HEK293 (cell line): Measurements from ENCODE around the gene TPSAB1.
A peak's percentile ranks its signal among the peaks of the same experiment; 100 is the strongest.
"Not testable (repeated sequence)": the region's sequence is repeated elsewhere in the genome, so short reads cannot be mapped to it uniquely, and the experiment has no call there.

Source experiments
- CTCF ChIA-PET: fragments of 350-600 bp; formaldehyde crosslinking; extraction: SDS; loops from one replicate; lab custom pipeline; 2021; ENCODE audit warnings: antibody characterized with exemption; lab: Yijun Ruan, JAX
- POLR2A ChIA-PET: fragments of 300-600 bp; formaldehyde crosslinking; extraction: SDS; loops from one replicate; lab custom pipeline; 2020; ENCODE audit warnings: antibody characterized with exemption, inconsistent platforms; lab: Yijun Ruan, JAX
- H3K27ac ChIP-seq: fragments of 200-500 bp; sonication (Bioruptor generic); 2 replicates; pipeline ENCODE4 v1.5.1; 2014; ENCODE audit warnings: low read depth, low read length, control low read depth, inconsistent platforms; ENCODE audit errors: extremely low read depth
- H3K36me3 ChIP-seq, 2 experiments: fragments of 200-500 bp in 1 of 2; sonication (Bioruptor generic) in 1 of 2; 1 replicate in 1 of 2; 2 replicates in 1 of 2; pipeline ENCODE4 v1.5.1; 2014 to 2017; ENCODE audit warnings: inconsistent platforms in 2 of 2, low read length in 2 of 2; ENCODE audit not compliant: control insufficient read depth in 2 of 2, insufficient read depth in 1 of 2
- H3K4me1 ChIP-seq: fragments of 200-500 bp; sonication (Bioruptor generic); 2 replicates; pipeline ENCODE4 v1.5.1; 2014; ENCODE audit warnings: mild to moderate bottlenecking, low read length, inconsistent platforms; ENCODE audit not compliant: control insufficient read depth, insufficient read depth
- H3K4me3 ChIP-seq: 2 replicates; pipeline ENCODE4 v1.5.1; 2011; ENCODE audit warnings: low read depth, mild to moderate bottlenecking, control low read depth, low read length, moderate library complexity
- H3K9me3 ChIP-seq: fragments of 200-500 bp; sonication (Bioruptor generic); 2 replicates; pipeline ENCODE4 v1.5.1; 2014; ENCODE audit warnings: low read depth, low read length, inconsistent platforms; ENCODE audit not compliant: control insufficient read depth, insufficient read depth
- GFI1B ChIP-seq: fragments of 450-650 bp; formaldehyde crosslinking; IDR thresholded peaks from 2 replicates; pipeline ENCODE4 v1.5.1; 2016; ENCODE audit warnings: missing biosample characterization, missing genetic modification characterization
- KLF8 ChIP-seq: fragments of 450-650 bp; formaldehyde crosslinking; IDR thresholded peaks from 2 replicates; pipeline ENCODE4 v1.5.1; 2016; ENCODE audit warnings: missing biosample characterization, missing genetic modification characterization
- KLF9 ChIP-seq: fragments of 450-650 bp; formaldehyde crosslinking; IDR thresholded peaks from 2 replicates; pipeline ENCODE4 v1.5.1; 2016; ENCODE audit warnings: missing biosample characterization, missing genetic modification characterization, low read depth
- MZF1 ChIP-seq: fragments of 450-650 bp; formaldehyde crosslinking; IDR thresholded peaks from 2 replicates; pipeline ENCODE4 v1.5.1; 2017; ENCODE audit warnings: missing biosample characterization, missing genetic modification characterization, borderline replicate concordance
- OSR2 ChIP-seq: fragments of 450-650 bp; formaldehyde crosslinking; IDR thresholded peaks from 2 replicates; pipeline ENCODE4 v1.5.1; 2016; ENCODE audit warnings: missing biosample characterization, missing genetic modification characterization
- REPIN1 ChIP-seq: fragments of 450-650 bp; formaldehyde crosslinking; IDR thresholded peaks from 2 replicates; pipeline ENCODE4 v1.5.1; 2017; ENCODE audit warnings: missing biosample characterization, missing genetic modification characterization, low read depth
- SALL2 ChIP-seq: fragments of 450-650 bp; formaldehyde crosslinking; IDR thresholded peaks from 2 replicates; pipeline ENCODE4 v1.5.0; 2017; ENCODE audit warnings: missing biosample characterization, mild to moderate bottlenecking, missing genetic modification characterization, borderline replicate concordance
- SP2 ChIP-seq: fragments of 450-650 bp; formaldehyde crosslinking; IDR thresholded peaks from 2 replicates; pipeline ENCODE4 v1.5.1; 2016; ENCODE audit warnings: missing biosample characterization, missing genetic modification characterization
- ZBTB48 ChIP-seq: fragments of 450-650 bp; formaldehyde crosslinking; IDR thresholded peaks from 2 replicates; pipeline ENCODE4 v1.5.1; 2016; ENCODE audit warnings: missing biosample characterization, missing genetic modification characterization
- ZNF169 ChIP-seq: fragments of 450-650 bp; formaldehyde crosslinking; IDR thresholded peaks from 2 replicates; pipeline ENCODE4 v1.5.1; 2016; ENCODE audit warnings: missing biosample characterization, missing genetic modification characterization
- ZNF2 ChIP-seq: fragments of 450-650 bp; formaldehyde crosslinking; IDR thresholded peaks from 2 replicates; pipeline ENCODE4 v1.5.1; 2016; ENCODE audit warnings: missing biosample characterization, missing genetic modification characterization
- ZNF239 ChIP-seq: fragments of 450-650 bp; formaldehyde crosslinking; IDR thresholded peaks from 2 replicates; pipeline ENCODE4 v1.5.1; 2016; ENCODE audit warnings: missing biosample characterization, missing genetic modification characterization
- ZNF311 ChIP-seq: fragments of 450-650 bp; formaldehyde crosslinking; IDR thresholded peaks from 2 replicates; pipeline ENCODE4 v1.5.1; 2017; ENCODE audit warnings: missing biosample characterization, missing genetic modification characterization, borderline replicate concordance
- ZNF335 ChIP-seq: fragments of 450-650 bp; formaldehyde crosslinking; conservative IDR thresholded peaks from 2 replicates; pipeline ENCODE4 v1.5.1; 2016; ENCODE audit warnings: missing biosample characterization, missing genetic modification characterization
- ZNF350 ChIP-seq: fragments of 450-650 bp; formaldehyde crosslinking; IDR thresholded peaks from 2 replicates; pipeline ENCODE4 v1.5.0; 2017; ENCODE audit warnings: missing biosample characterization, mild to moderate bottlenecking, missing genetic modification characterization
- ZNF530 ChIP-seq: fragments of 450-650 bp; formaldehyde crosslinking; IDR thresholded peaks from 2 replicates; pipeline ENCODE4 v1.5.1; 2016; ENCODE audit warnings: low read depth, missing biosample characterization, missing genetic modification characterization
- ZNF660 ChIP-seq: fragments of 450-650 bp; IDR thresholded peaks from 2 replicates; pipeline ENCODE4 v1.5.1; 2018; ENCODE audit warnings: missing biosample characterization, mild to moderate bottlenecking, missing genetic modification characterization
- TF ChIP-seq, protein P1 (sequence below): fragments of 450-650 bp; formaldehyde crosslinking; optimal IDR thresholded peaks from 2 replicates; pipeline ENCODE3; 2016; ENCODE audit warnings: missing biosample characterization, mild to moderate bottlenecking, missing genetic modification characterization
- TF ChIP-seq, protein P2 (sequence below): fragments of 450-650 bp; formaldehyde crosslinking; IDR thresholded peaks from 2 replicates; pipeline ENCODE4 v1.5.0; 2017; ENCODE audit warnings: missing biosample characterization, missing genetic modification characterization, borderline replicate concordance
- TF ChIP-seq, protein P3 (sequence below): fragments of 450-650 bp; formaldehyde crosslinking; IDR thresholded peaks from 2 replicates; pipeline ENCODE4 v1.5.1; 2016; ENCODE audit warnings: missing biosample characterization, missing genetic modification characterization
- TF ChIP-seq, protein P4 (sequence below): fragments of 450-650 bp; formaldehyde crosslinking; IDR thresholded peaks from 2 replicates; pipeline ENCODE4 v1.5.1; 2016; ENCODE audit warnings: missing biosample characterization, missing genetic modification characterization
- TF ChIP-seq, protein P5 (sequence below): fragments of 450-650 bp; formaldehyde crosslinking; IDR thresholded peaks from 2 replicates; pipeline ENCODE4 v1.5.1; 2016; ENCODE audit warnings: missing biosample characterization, missing genetic modification characterization, low read depth
- TF ChIP-seq, protein P6 (sequence below): fragments of 450-650 bp; formaldehyde crosslinking; IDR thresholded peaks from 2 replicates; pipeline ENCODE4 v1.5.1; 2016; ENCODE audit warnings: missing biosample characterization, missing genetic modification characterization

Gene TPSAB1

DNA sequence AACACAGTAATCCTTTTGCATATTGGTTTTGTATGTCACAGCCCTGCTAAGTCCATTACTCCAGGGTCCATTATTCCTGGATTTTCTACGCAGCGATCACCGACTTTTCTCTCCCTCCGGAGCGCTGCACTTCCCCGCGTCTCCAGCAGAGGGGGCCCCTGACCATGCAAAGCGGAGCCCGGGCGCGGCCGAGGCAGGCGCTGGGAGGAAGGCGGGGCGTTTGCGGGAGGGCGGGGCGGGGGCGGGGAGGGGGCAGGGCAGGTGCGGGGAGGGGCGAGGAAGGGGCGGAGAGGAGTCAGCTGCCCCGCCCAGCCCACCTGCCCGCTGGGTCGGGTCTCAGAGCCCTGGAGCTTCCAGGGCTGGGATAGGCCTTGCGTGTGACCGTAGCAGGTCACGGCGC is 3.8 kb upstream of the TPSAB1 start:
- H3K4me1 ChIP-seq, H3K36me3 ChIP-seq, H3K27ac ChIP-seq, CTCF ChIA-PET, H3K9me3 ChIP-seq, POLR2A ChIA-PET, H3K4me3 ChIP-seq: not testable (repeated sequence)

DNA sequence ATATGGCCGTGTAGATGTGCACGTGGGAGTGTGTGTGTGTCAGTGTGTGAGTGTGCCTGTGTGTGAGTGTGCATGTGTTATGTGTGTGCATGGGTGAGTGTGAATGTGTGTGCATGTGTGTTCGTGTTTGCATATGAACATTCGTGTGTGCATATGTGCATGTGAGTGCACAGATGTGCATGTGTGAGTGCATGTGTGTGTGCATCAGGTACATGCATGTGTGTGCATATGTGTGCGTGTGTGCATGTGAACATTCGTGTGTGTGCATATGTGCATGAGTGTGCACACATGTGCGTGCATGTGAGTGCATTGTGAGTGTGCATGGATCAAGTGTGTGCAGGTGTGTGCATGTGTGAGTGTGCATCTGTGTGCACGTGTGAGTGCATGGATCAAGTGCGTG is 2.5 kb upstream of the TPSAB1 start:
- no peaks in the 10 kb centered on the region for H3K4me1 ChIP-seq
- no peak overlapping the region for H3K4me3 ChIP-seq
- no peaks in the 10 kb centered on the region for H3K9me3 ChIP-seq
- POLR2A ChIA-PET: no interaction called here
- no peaks in the 10 kb centered on the region for H3K36me3 ChIP-seq
- no peak overlapping the region for H3K27ac ChIP-seq
- CTCF ChIA-PET: no interaction called here
- TF ChIP-seq ZNF660: no peak
- TF ChIP-seq, protein P1, sequence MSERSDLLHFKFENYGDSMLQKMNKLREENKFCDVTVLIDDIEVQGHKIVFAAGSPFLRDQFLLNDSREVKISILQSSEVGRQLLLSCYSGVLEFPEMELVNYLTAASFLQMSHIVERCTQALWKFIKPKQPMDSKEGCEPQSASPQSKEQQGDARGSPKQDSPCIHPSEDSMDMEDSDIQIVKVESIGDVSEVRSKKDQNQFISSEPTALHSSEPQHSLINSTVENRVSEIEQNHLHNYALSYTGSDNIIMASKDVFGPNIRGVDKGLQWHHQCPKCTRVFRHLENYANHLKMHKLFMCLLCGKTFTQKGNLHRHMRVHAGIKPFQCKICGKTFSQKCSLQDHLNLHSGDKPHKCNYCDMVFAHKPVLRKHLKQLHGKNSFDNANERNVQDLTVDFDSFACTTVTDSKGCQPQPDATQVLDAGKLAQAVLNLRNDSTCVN (tag by site-specific recombination): peak; percentile 54
- TF ChIP-seq, protein P2, sequence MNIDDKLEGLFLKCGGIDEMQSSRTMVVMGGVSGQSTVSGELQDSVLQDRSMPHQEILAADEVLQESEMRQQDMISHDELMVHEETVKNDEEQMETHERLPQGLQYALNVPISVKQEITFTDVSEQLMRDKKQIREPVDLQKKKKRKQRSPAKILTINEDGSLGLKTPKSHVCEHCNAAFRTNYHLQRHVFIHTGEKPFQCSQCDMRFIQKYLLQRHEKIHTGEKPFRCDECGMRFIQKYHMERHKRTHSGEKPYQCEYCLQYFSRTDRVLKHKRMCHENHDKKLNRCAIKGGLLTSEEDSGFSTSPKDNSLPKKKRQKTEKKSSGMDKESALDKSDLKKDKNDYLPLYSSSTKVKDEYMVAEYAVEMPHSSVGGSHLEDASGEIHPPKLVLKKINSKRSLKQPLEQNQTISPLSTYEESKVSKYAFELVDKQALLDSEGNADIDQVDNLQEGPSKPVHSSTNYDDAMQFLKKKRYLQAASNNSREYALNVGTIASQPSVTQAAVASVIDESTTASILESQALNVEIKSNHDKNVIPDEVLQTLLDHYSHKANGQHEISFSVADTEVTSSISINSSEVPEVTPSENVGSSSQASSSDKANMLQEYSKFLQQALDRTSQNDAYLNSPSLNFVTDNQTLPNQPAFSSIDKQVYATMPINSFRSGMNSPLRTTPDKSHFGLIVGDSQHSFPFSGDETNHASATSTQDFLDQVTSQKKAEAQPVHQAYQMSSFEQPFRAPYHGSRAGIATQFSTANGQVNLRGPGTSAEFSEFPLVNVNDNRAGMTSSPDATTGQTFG: no peak
- TF ChIP-seq ZNF311 (tag by site-specific recombination): no peak
- TF ChIP-seq SALL2 (tag by site-specific recombination): no peak
- no peak for TF ChIP-seq KLF9 (tag by site-specific recombination)
- TF ChIP-seq ZNF335: no peak
- no peak for TF ChIP-seq GFI1B (tag by site-specific recombination)
- no peak for TF ChIP-seq KLF8
- no peak for TF ChIP-seq ZBTB48 (tag by site-specific recombination)
- TF ChIP-seq OSR2: no peak
- no peak for TF ChIP-seq MZF1 (tag by site-specific recombination)
- TF ChIP-seq ZNF239: no peak
- TF ChIP-seq REPIN1 (tag by site-specific recombination): no peak
- TF ChIP-seq, protein P3, sequence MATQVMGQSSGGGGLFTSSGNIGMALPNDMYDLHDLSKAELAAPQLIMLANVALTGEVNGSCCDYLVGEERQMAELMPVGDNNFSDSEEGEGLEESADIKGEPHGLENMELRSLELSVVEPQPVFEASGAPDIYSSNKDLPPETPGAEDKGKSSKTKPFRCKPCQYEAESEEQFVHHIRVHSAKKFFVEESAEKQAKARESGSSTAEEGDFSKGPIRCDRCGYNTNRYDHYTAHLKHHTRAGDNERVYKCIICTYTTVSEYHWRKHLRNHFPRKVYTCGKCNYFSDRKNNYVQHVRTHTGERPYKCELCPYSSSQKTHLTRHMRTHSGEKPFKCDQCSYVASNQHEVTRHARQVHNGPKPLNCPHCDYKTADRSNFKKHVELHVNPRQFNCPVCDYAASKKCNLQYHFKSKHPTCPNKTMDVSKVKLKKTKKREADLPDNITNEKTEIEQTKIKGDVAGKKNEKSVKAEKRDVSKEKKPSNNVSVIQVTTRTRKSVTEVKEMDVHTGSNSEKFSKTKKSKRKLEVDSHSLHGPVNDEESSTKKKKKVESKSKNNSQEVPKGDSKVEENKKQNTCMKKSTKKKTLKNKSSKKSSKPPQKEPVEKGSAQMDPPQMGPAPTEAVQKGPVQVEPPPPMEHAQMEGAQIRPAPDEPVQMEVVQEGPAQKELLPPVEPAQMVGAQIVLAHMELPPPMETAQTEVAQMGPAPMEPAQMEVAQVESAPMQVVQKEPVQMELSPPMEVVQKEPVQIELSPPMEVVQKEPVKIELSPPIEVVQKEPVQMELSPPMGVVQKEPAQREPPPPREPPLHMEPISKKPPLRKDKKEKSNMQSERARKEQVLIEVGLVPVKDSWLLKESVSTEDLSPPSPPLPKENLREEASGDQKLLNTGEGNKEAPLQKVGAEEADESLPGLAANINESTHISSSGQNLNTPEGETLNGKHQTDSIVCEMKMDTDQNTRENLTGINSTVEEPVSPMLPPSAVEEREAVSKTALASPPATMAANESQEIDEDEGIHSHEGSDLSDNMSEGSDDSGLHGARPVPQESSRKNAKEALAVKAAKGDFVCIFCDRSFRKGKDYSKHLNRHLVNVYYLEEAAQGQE (tag by site-specific recombination): no peak
- no peak for TF ChIP-seq ZNF530 (tag by site-specific recombination)
- 0 out of 2 replicates have a peak, but pooled peaks have one; percentile 36 for TF ChIP-seq ZNF169 (tag by site-specific recombination)
- no peak for TF ChIP-seq ZNF2 (tag by site-specific recombination)
- no peak for TF ChIP-seq SP2 (tag by site-specific recombination)
- TF ChIP-seq, protein P4, sequence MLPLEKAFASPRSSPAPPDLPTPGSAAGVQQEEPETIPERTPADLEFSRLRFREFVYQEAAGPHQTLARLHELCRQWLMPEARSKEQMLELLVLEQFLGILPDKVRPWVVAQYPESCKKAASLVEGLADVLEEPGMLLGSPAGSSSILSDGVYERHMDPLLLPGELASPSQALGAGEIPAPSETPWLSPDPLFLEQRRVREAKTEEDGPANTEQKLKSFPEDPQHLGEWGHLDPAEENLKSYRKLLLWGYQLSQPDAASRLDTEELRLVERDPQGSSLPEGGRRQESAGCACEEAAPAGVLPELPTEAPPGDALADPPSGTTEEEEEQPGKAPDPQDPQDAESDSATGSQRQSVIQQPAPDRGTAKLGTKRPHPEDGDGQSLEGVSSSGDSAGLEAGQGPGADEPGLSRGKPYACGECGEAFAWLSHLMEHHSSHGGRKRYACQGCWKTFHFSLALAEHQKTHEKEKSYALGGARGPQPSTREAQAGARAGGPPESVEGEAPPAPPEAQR: no peak
- TF ChIP-seq, protein P5, sequence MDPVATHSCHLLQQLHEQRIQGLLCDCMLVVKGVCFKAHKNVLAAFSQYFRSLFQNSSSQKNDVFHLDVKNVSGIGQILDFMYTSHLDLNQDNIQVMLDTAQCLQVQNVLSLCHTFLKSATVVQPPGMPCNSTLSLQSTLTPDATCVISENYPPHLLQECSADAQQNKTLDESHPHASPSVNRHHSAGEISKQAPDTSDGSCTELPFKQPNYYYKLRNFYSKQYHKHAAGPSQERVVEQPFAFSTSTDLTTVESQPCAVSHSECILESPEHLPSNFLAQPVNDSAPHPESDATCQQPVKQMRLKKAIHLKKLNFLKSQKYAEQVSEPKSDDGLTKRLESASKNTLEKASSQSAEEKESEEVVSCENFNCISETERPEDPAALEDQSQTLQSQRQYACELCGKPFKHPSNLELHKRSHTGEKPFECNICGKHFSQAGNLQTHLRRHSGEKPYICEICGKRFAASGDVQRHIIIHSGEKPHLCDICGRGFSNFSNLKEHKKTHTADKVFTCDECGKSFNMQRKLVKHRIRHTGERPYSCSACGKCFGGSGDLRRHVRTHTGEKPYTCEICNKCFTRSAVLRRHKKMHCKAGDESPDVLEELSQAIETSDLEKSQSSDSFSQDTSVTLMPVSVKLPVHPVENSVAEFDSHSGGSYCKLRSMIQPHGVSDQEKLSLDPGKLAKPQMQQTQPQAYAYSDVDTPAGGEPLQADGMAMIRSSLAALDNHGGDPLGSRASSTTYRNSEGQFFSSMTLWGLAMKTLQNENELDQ (tag by site-specific recombination): no peak
- TF ChIP-seq ZNF350 (tag by site-specific recombination): no peak
- TF ChIP-seq, protein P6, sequence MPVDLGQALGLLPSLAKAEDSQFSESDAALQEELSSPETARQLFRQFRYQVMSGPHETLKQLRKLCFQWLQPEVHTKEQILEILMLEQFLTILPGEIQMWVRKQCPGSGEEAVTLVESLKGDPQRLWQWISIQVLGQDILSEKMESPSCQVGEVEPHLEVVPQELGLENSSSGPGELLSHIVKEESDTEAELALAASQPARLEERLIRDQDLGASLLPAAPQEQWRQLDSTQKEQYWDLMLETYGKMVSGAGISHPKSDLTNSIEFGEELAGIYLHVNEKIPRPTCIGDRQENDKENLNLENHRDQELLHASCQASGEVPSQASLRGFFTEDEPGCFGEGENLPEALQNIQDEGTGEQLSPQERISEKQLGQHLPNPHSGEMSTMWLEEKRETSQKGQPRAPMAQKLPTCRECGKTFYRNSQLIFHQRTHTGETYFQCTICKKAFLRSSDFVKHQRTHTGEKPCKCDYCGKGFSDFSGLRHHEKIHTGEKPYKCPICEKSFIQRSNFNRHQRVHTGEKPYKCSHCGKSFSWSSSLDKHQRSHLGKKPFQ (tag by site-specific recombination): peak; percentile 87
